Fibroblast of mammary gland (primary cell): ENCODE results near the gene IARS2.
"Not testable (repeated sequence)": the region's sequence is repeated elsewhere in the genome, so short reads cannot be mapped to it uniquely, and the experiment has no call there.

Source experiments
- DNase-seq: peaks from one replicate; pipeline ENCODE4 v3.0.0-alpha.2; 2010; ENCODE audit warnings: low read depth
- H3K4me3 ChIP-seq: 2 replicates; pipeline ENCODE4 v1.5.1; 2011; ENCODE audit warnings: low read depth, mild to moderate bottlenecking, low read length, moderate library complexity; ENCODE audit not compliant: control insufficient read depth
- TF ChIP-seq, protein P1 (sequence below): conservative IDR thresholded peaks from 2 replicates; pipeline ENCODE4 v1.5.1; 2011; ENCODE audit warnings: low read depth, low read length, inconsistent platforms; ENCODE audit not compliant: control insufficient read depth, insufficient read depth

The IARS2 gene

DNA sequence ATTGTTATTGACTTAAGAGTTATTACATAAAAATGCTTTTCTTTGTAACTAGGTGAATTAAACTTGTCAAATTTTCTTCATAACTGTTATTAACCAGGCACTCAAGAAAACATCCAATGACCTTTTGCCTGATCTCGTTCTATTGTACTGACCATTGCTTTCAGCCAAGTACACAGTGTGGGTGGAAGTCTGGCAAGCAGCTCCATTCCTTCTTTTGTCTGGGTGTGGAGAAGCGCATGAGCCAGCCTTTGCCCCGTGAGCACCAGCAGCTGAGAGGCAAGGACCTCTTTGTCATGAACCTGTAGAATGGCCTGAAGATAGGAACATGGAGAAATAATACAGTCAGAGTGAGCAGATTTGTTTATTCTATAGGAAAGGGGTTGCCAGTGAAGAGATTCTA, 57.5 kb downstream of the IARS2 start:
- TF ChIP-seq, protein P1, sequence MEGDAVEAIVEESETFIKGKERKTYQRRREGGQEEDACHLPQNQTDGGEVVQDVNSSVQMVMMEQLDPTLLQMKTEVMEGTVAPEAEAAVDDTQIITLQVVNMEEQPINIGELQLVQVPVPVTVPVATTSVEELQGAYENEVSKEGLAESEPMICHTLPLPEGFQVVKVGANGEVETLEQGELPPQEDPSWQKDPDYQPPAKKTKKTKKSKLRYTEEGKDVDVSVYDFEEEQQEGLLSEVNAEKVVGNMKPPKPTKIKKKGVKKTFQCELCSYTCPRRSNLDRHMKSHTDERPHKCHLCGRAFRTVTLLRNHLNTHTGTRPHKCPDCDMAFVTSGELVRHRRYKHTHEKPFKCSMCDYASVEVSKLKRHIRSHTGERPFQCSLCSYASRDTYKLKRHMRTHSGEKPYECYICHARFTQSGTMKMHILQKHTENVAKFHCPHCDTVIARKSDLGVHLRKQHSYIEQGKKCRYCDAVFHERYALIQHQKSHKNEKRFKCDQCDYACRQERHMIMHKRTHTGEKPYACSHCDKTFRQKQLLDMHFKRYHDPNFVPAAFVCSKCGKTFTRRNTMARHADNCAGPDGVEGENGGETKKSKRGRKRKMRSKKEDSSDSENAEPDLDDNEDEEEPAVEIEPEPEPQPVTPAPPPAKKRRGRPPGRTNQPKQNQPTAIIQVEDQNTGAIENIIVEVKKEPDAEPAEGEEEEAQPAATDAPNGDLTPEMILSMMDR: no peak
- H3K4me3 ChIP-seq: no peak overlapping the region
- peak; percentile 80 for DNase-seq

DNA sequence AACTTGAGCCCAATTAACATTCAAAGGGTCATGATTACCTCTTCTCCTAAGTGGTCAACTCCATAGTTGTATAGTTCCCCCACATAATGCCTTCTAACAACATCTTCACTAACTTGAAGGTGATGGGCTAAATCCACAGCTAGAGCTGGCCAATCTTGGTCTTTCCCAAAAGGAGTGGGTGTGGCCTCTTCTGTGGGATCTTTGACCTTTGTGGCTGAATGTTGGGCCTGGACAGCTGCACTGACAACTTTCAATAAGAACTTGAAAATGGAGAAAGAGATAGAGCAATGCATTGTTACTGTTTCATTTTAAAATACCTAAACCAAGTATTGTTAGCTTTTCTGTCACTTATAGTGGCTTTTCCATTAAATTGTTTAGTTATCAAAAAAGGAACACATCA, 59.2 kb downstream of the IARS2 start:
- no peak overlapping the region for H3K4me3 ChIP-seq
- peak; percentile 8 for DNase-seq
- TF ChIP-seq, protein P1: no peak

DNA sequence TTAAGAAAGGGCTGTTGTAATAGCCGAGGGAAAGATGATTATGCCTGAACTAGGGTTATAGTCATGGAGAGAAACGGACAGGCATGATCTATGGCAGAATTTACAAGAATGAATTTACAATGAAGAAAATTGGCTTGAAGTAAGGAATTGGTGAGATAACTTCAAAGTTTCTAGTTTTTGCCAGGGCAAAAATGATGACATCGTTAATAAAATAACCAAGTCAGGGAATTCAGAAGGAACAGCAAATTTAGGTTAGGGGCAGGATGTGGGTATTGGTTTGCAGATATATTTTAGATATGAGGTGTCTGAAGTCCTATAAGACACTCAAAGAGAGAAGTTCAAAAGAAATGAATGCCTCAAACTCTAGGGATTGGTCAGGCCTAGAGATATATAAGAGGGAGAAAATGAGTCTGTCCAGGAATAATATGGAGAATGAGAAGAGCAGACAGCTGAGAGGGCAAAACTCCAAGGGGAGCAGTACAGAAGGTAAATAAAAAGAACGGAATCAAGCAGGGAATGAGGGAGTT, 62.8 kb downstream of the IARS2 start:
- TF ChIP-seq, protein P1: no peak
- no peak for DNase-seq
- H3K4me3 ChIP-seq: no peak overlapping the region

DNA sequence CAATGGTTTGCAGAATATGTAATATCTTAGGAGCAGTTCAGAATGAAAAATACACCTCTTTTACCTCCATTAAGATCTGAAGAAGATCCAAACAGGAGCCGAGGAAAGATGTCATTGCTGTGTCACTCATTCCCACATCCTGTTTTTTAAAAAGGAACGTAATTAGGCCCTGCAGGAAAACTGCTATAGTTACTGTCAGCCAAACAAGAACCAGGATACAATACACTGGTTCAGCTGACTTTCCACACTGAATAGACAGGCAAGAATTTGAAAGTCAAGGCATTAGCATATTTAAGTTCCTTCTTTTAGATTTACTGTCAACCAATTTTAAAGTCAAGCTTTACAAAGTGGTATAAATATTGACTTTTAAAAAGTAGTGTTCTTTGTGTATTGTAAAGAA, 63.8 kb downstream of the IARS2 start:
- TF ChIP-seq, protein P1: no peak
- H3K4me3 ChIP-seq: no peak overlapping the region
- DNase-seq: peak; percentile 4

DNA sequence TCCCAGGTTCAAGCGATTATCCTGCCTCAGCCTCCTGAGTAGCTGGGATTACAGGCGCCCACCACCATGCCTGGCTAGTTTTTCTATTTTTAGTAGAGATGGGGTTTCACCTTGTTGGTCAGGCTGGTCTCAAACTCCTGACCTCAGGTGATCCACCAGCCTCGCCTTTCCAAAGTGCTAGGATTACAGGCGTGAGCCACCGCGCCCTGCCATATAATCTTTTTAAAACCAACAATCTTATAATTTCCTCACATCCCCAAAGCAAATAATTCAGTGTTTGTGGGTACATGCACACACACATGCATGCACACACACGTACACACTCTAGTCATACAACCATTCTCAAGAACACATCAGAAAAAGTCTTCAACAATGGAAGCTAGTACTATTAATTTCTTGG, 64.6 kb downstream of the IARS2 start:
- H3K4me3 ChIP-seq, DNase-seq: not testable (repeated sequence)

DNA sequence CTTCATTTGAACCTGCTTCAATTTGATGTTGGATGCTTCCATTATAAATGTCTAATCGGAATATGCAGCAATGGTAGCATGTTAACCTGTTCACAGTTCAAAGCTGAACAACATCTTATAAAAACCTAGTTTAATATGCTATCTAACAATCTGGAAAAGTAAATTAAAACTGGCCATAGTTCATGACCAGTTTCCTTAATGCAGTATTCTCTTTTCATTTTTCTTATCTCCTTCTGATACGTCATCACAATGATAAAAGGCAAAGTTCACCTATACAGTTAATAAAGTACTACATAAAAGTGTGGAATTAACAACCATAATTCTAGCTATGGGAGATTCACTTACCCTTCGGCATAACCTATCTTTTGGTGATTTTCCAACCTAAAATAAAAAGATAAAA, 65.1 kb downstream of the IARS2 start:
- no peak for DNase-seq
- TF ChIP-seq, protein P1: no peak
- no peak overlapping the region for H3K4me3 ChIP-seq

DNA sequence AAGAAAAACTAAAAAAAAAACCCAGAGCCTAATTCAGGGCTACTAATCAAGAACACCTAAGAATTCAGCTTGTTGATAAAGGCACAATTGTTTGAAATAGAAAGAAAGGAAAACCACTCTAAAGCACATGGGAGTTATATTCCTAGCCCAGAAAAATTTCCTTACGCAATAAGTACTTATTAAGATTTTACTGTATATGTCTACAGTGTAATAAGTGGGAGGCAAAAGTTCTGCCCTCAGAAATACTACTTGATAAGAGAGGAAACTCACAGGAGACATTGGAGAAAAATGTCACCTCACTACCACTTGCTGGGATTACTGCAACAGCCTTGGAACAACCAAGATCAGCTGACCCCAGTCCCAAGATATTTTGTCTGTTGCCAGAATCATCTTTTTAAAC, 66.1 kb downstream of the IARS2 start:
- no peak overlapping the region for H3K4me3 ChIP-seq
- DNase-seq: no peak
- TF ChIP-seq, protein P1: no peak
